GM20000 (cell line): ENCODE data around the gene TTC21B.
A peak's percentile ranks its signal among the peaks of the same experiment; 100 is the strongest.

Experiments used
- DNase-seq: peaks from one replicate; pipeline ENCODE4 v3.0.0; 2012; ENCODE audit warnings: low spot score
- CTCF ChIP-seq: IDR thresholded peaks from 2 replicates; pipeline ENCODE4 v1.5.1; 2012; ENCODE audit warnings: mild to moderate bottlenecking, control low read depth; ENCODE audit errors: extremely low read depth, missing control alignments

Gene TTC21B

GRCh38 chr2:165897726-165898125 is 55.9 kb downstream of the TTC21B start:
- TF ChIP-seq CTCF = no peak
- DNase-seq = peak; percentile 5

GRCh38 chr2:165897074-165897473 is 56.5 kb downstream of the TTC21B start:
- no peak for TF ChIP-seq CTCF
- no peak for DNase-seq

GRCh38 chr2:165895974-165896373 is 57.6 kb downstream of the TTC21B start:
- peak; percentile 10 for DNase-seq
- TF ChIP-seq CTCF = no peak

- DNase-seq = no peak
- TF ChIP-seq CTCF = no peak
Measured at GRCh38 chr2:165893556-165893955, 60.0 kb downstream of the TTC21B start.

GRCh38 chr2:165892526-165892925 is 61.0 kb downstream of the TTC21B start:
- TF ChIP-seq CTCF = no peak
- no peak for DNase-seq

- TF ChIP-seq CTCF = no peak
- no peak for DNase-seq
Measured at GRCh38 chr2:165891943-165892342, 61.6 kb downstream of the TTC21B start.

GRCh38 chr2:165891345-165891744 is 62.2 kb downstream of the TTC21B start:
- no peak for DNase-seq
- TF ChIP-seq CTCF = no peak

GRCh38 chr2:165889798-165890197 is 63.8 kb downstream of the TTC21B start:
- DNase-seq = no peak
- no peak for TF ChIP-seq CTCF
